GM12878 (cell line): ENCODE results near the gene C11orf16. TPM values are rescaled to one million over a fixed set of nuclear protein-coding genes. Genes with fewer than 3 reads are reported as not detected.

Experiments used
- BCL11A ChIP-seq: IDR thresholded peaks from 2 replicates; pipeline ENCODE4 v1.6.1; 2011; ENCODE audit warnings: low read depth, low read length
- CBFB ChIP-seq: IDR thresholded peaks from 2 replicates; pipeline ENCODE4 v1.6.1; 2016; ENCODE audit warnings: antibody characterized with exemption, low read depth
- CEBPB ChIP-seq, 2 experiments: fragments of 150-350 bp in 1 of 2; IDR thresholded peaks; 2 replicates each; pipeline ENCODE4 v1.6.1; 2012 to 2014; ENCODE audit warnings: low read depth in 2 of 2, low read length in 2 of 2, borderline replicate concordance in 1 of 2, inconsistent platforms in 1 of 2
- CREB1 ChIP-seq: IDR thresholded peaks from 2 replicates; pipeline ENCODE4 v1.6.1; 2012; ENCODE audit warnings: low read depth, mild to moderate bottlenecking, inconsistent platforms
- EED ChIP-seq: sonication (generic); IDR thresholded peaks from 2 replicates; pipeline ENCODE4 v1.6.1; 2016; ENCODE audit warnings: antibody characterized with exemption, low read depth
- FOXK2 ChIP-seq: fragments of 450-650 bp; IDR thresholded peaks from 2 replicates; pipeline ENCODE4 v1.6.1; 2017; ENCODE audit warnings: mild to moderate bottlenecking, moderate library complexity
- HDGF ChIP-seq: fragments of 450-650 bp; IDR thresholded peaks from 2 replicates; pipeline ENCODE4 v1.6.1; 2016; ENCODE audit warnings: antibody characterized with exemption
- KDM1A ChIP-seq: fragments of 200-600 bp; sonication (generic); IDR thresholded peaks from 2 replicates; pipeline ENCODE4 v1.6.1; 2016; ENCODE audit warnings: borderline replicate concordance
- LARP7 ChIP-seq: fragments of 450-650 bp; IDR thresholded peaks from 2 replicates; pipeline ENCODE4 v1.6.1; 2017; ENCODE audit warnings: mild to moderate bottlenecking
- MEF2B ChIP-seq: fragments of 450-650 bp; IDR thresholded peaks from 2 replicates; pipeline ENCODE4 v1.6.1; 2018; ENCODE audit warnings: mild to moderate bottlenecking, moderate library complexity; ENCODE audit not compliant: partially characterized antibody, poor library complexity, severe bottlenecking
- NFYB ChIP-seq: IDR thresholded peaks from 2 replicates; pipeline ENCODE4 v1.6.1; 2011; ENCODE audit warnings: low read depth, mild to moderate bottlenecking, low read length, improper control_type of control experiment, moderate library complexity; ENCODE audit not compliant: insufficient read depth
- PAX8 ChIP-seq: fragments of 450-650 bp; IDR thresholded peaks from 2 replicates; pipeline ENCODE4 v1.6.1; 2017; ENCODE audit warnings: mild to moderate bottlenecking, moderate library complexity
- POLR2A ChIP-seq: IDR thresholded peaks from 2 replicates; pipeline ENCODE4 v1.6.1; 2011; ENCODE audit warnings: low read depth, mild to moderate bottlenecking, low read length
- POU2F2 ChIP-seq: IDR thresholded peaks from 3 replicates; pipeline ENCODE4 v1.6.1; 2011; ENCODE audit warnings: low read depth, mild to moderate bottlenecking, low read length, borderline replicate concordance
- SPI1 ChIP-seq: IDR thresholded peaks from 2 replicates; pipeline ENCODE4 v1.6.1; 2011; ENCODE audit warnings: low read depth, mild to moderate bottlenecking, low read length, moderate library complexity, borderline replicate concordance; ENCODE audit not compliant: insufficient read depth
- STAT1 ChIP-seq: fragments of 450-650 bp; conservative IDR thresholded peaks from 2 replicates; pipeline ENCODE4 v1.6.1; 2014; ENCODE audit warnings: antibody characterized with exemption, mild to moderate bottlenecking
- TARDBP ChIP-seq: IDR thresholded peaks from 2 replicates; pipeline ENCODE4 v1.6.1; 2016; ENCODE audit warnings: borderline replicate concordance
- YY1 ChIP-seq: IDR thresholded peaks from 2 replicates; pipeline ENCODE4 v1.6.1; 2011; ENCODE audit warnings: low read depth, mild to moderate bottlenecking, low read length
- ZSCAN29 ChIP-seq: fragments of 450-650 bp; IDR thresholded peaks from 2 replicates; pipeline ENCODE4 v1.6.1; 2017; ENCODE audit warnings: mild to moderate bottlenecking, moderate library complexity
- polyA plus RNA-seq, 11 experiments: library from polyadenylated mRNA; depleted of rRNA in 4 of 11; unstranded in 6 of 11; stranded (reverse) in 5 of 11; fragments of >200 nt; fragmentation: Nextera tagmentation in 4 of 11; fragmentation: Illumina TruSeq in 1 of 11; extraction: Ambion mirVana in 4 of 11; extraction: Trizol in 1 of 11; gene quantifications; 1 replicate in 1 of 11; 2 replicates in 10 of 11; pipeline versions ENCODE4 v1.2.1 to v1.2.3, GENCODE V29; 2011 to 2016; ENCODE audit warnings: inconsistent platforms in 2 of 11, missing spikeins in 2 of 11, low read depth in 1 of 11
- total RNA-seq, 4 experiments: library from RNA; depleted of rRNA in 3 of 4; stranded (reverse); fragments of >200 nt in 3 of 4; fragmentation: Illumina TruSeq in 1 of 4; extraction: Trizol in 1 of 4; gene quantifications; 2 replicates each; pipeline versions ENCODE4 v1.2.1 to v1.2.3, GENCODE V29; 2013 to 2021
- TF ChIP-seq, protein P1 (sequence below): IDR thresholded peaks from 2 replicates; pipeline ENCODE4 v1.6.1; 2012; ENCODE audit warnings: low read length, inconsistent platforms
- TF ChIP-seq, protein P2 (sequence below): fragments of 450-650 bp; conservative IDR thresholded peaks from 2 replicates; pipeline ENCODE4 v1.6.1; 2017; ENCODE audit warnings: mild to moderate bottlenecking, moderate library complexity
- TF ChIP-seq, protein P3 (sequence below): fragments of 450-650 bp; IDR thresholded peaks from 2 replicates; pipeline ENCODE4 v1.6.1; 2017; ENCODE audit warnings: mild to moderate bottlenecking, moderate library complexity
- TF ChIP-seq, protein P4 (sequence below): IDR thresholded peaks from 2 replicates; pipeline ENCODE4 v1.6.1; 2011; ENCODE audit warnings: borderline replicate concordance, low read depth, mild to moderate bottlenecking, moderate library complexity, mixed read lengths, low read length; ENCODE audit not compliant: insufficient read depth; ENCODE audit errors: extremely low read length
- TF ChIP-seq, protein P5 (sequence below): fragments of 450-650 bp; IDR thresholded peaks from 2 replicates; pipeline ENCODE4 v1.6.1; 2016; ENCODE audit warnings: mild to moderate bottlenecking

The C11orf16 gene
- total and polyA plus RNA-seq, 10 of the 15 experiments (the other 5 are each of a cell fraction or from before 2014, with no cell fraction given): 0.05 to 0.39 (median 0.32) TPM; not detected in 7

DNA sequence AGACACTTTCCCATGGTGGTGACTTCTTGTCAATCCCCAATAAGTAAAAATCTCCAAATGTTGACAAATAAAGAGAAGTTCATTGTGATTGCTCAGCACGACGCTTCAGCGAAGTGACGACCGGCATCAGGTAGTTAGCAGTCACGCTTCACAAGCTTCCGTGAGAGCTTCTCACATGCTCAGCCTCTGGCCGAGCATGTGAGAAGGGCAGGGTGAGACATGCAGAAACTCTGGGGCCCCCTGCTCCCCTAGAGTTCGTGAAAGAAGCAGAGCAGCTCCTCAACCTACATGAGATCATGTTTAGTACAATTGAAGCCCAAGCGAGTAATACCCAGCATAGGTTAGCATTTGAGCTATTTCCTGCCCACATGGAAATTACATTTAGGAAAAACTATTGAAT lies 4.4 kb upstream of the C11orf16 start (continued):
- TF ChIP-seq MEF2B: peak; percentile 56
- TF ChIP-seq, protein P1, sequence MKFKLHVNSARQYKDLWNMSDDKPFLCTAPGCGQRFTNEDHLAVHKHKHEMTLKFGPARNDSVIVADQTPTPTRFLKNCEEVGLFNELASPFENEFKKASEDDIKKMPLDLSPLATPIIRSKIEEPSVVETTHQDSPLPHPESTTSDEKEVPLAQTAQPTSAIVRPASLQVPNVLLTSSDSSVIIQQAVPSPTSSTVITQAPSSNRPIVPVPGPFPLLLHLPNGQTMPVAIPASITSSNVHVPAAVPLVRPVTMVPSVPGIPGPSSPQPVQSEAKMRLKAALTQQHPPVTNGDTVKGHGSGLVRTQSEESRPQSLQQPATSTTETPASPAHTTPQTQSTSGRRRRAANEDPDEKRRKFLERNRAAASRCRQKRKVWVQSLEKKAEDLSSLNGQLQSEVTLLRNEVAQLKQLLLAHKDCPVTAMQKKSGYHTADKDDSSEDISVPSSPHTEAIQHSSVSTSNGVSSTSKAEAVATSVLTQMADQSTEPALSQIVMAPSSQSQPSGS: no peak; the same call in none of the 2 replicates
- TF ChIP-seq ZSCAN29: no peak
- no peak for TF ChIP-seq EED
- TF ChIP-seq BCL11A: no peak
- TF ChIP-seq SPI1: no peak
- TF ChIP-seq KDM1A: no peak
- no peak for TF ChIP-seq LARP7
- no peak for TF ChIP-seq POLR2A
- TF ChIP-seq TARDBP: no peak
- no peak for TF ChIP-seq YY1
- TF ChIP-seq CBFB: no peak
- TF ChIP-seq, protein P2, sequence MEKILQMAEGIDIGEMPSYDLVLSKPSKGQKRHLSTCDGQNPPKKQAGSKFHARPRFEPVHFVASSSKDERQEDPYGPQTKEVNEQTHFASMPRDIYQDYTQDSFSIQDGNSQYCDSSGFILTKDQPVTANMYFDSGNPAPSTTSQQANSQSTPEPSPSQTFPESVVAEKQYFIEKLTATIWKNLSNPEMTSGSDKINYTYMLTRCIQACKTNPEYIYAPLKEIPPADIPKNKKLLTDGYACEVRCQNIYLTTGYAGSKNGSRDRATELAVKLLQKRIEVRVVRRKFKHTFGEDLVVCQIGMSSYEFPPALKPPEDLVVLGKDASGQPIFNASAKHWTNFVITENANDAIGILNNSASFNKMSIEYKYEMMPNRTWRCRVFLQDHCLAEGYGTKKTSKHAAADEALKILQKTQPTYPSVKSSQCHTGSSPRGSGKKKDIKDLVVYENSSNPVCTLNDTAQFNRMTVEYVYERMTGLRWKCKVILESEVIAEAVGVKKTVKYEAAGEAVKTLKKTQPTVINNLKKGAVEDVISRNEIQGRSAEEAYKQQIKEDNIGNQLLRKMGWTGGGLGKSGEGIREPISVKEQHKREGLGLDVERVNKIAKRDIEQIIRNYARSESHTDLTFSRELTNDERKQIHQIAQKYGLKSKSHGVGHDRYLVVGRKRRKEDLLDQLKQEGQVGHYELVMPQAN: no peak
- TF ChIP-seq NFYB: no peak
- peak; percentile 79; the same call in 1 of the 2 replicates for TF ChIP-seq PAX8
- TF ChIP-seq STAT1: no peak
- TF ChIP-seq, protein P3, sequence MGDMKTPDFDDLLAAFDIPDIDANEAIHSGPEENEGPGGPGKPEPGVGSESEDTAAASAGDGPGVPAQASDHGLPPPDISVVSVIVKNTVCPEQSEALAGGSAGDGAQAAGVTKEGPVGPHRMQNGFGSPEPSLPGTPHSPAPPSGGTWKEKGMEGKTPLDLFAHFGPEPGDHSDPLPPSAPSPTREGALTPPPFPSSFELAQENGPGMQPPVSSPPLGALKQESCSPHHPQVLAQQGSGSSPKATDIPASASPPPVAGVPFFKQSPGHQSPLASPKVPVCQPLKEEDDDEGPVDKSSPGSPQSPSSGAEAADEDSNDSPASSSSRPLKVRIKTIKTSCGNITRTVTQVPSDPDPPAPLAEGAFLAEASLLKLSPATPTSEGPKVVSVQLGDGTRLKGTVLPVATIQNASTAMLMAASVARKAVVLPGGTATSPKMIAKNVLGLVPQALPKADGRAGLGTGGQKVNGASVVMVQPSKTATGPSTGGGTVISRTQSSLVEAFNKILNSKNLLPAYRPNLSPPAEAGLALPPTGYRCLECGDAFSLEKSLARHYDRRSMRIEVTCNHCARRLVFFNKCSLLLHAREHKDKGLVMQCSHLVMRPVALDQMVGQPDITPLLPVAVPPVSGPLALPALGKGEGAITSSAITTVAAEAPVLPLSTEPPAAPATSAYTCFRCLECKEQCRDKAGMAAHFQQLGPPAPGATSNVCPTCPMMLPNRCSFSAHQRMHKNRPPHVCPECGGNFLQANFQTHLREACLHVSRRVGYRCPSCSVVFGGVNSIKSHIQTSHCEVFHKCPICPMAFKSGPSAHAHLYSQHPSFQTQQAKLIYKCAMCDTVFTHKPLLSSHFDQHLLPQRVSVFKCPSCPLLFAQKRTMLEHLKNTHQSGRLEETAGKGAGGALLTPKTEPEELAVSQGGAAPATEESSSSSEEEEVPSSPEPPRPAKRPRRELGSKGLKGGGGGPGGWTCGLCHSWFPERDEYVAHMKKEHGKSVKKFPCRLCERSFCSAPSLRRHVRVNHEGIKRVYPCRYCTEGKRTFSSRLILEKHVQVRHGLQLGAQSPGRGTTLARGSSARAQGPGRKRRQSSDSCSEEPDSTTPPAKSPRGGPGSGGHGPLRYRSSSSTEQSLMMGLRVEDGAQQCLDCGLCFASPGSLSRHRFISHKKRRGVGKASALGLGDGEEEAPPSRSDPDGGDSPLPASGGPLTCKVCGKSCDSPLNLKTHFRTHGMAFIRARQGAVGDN: peak; percentile 35; the same call in 1 of the 2 replicates
- TF ChIP-seq, protein P4, sequence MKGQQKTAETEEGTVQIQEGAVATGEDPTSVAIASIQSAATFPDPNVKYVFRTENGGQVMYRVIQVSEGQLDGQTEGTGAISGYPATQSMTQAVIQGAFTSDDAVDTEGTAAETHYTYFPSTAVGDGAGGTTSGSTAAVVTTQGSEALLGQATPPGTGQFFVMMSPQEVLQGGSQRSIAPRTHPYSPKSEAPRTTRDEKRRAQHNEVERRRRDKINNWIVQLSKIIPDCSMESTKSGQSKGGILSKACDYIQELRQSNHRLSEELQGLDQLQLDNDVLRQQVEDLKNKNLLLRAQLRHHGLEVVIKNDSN: no peak
- TF ChIP-seq CREB1: peak; percentile 8; the same call in 1 of the 2 replicates
- TF ChIP-seq HDGF: no peak
- TF ChIP-seq POU2F2: peak; percentile 86; the same call in 2 of the 3 replicates
- TF ChIP-seq, protein P5, sequence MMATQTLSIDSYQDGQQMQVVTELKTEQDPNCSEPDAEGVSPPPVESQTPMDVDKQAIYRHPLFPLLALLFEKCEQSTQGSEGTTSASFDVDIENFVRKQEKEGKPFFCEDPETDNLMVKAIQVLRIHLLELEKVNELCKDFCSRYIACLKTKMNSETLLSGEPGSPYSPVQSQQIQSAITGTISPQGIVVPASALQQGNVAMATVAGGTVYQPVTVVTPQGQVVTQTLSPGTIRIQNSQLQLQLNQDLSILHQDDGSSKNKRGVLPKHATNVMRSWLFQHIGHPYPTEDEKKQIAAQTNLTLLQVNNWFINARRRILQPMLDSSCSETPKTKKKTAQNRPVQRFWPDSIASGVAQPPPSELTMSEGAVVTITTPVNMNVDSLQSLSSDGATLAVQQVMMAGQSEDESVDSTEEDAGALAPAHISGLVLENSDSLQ: no peak
- no peak for TF ChIP-seq FOXK2
- TF ChIP-seq CEBPB (IDR thresholded peaks at IDR 0.05; ENCODE audit: borderline replicate concordance in 1 of 2, low read depth in 2 of 2, low read length in 2 of 2): no peak
